Mesenteric fat pad (tissue), 1 donor: Measurements from ENCODE around the gene HMCN1. TPM values are rescaled to one million over a fixed set of nuclear protein-coding genes. Genes with fewer than 3 reads are reported as not detected.

Experiments used
- DNase-seq: peaks from one replicate; pipeline ENCODE4 v3.0.0-alpha.2; 2020; ENCODE audit warnings: low spot score
- total RNA-seq: library from RNA; stranded (reverse); fragmentation: NEBNext Ultra II Directional; extraction: Animal tissue kit (Norgen Biotek cat#: 25700); gene quantifications from one replicate; pipeline ENCODE4 v1.2.1, GENCODE V29; 2021
- donor health status: DM: yes; HTN: yes; CAD: no.

HMCN1 gene
- total RNA-seq, 1 donor from 2014 or later: 13.3 TPM

DNA sequence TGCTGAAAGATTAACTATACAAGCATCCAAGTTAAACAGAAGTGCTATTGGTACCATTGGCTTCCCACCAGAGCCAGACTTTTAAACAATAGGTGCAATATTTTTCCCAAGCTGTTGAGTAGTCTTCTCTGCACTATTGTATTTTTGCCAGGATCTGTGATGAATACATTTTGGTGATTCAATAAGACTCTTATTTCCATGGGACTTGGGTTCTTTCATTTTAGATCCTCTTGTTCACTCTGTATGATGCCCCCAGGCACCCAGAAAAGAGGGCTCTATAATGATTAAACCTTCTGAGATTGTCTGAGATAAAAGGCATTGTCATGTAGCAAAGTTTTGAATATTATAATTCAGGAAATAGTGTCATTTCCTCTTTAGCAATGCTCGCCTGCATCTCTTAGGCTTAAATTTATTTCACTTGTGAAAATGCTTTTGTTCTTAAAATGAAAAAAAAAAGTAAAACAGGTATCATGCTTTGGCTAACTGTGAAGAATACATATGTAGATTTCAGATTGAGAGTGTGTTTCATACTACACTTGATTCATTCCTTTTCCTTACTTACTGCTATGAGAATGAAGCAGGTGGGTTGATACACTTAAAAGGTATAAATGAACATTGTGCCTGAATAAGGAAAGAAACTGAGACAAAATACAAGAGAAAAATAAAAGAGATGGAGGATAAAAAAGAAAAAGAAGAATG lies 275.0 kb downstream of the HMCN1 start:
- no peak for DNase-seq

DNA sequence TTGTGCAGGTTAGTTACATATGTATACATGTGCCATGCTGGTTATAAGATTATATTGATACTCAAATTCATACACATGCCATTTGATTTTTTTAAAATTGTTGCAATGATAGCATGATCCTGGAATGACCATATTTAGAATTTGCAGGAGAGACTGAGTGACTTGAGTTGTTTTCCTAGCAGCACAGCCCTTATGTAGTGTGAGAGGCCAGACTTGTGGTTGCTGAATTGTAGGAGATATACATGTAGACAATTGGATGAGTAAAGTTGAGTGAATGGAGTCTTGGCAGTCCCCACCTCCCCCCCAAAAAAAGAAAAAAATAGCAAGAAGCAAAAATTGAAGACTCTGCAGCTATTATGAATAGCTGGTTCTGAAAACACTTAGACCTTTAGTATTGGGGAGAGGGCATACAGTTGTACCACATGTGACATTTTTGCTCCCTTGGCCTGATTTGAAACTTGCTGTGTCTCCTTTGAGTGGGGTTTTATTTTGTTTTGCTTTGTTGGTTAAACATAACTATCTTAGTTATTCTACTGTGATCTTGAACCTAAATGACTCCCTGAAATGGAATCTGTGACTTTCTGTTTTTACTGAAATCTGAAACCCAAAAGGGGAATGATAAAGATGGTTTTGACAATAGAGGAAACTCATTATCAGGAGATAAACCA lies 280.3 kb downstream of the HMCN1 start:
- no peak for DNase-seq

GRCh38 chr1:186016856-186017255 lies 282.7 kb downstream of the HMCN1 start:
- no peak for DNase-seq

DNA sequence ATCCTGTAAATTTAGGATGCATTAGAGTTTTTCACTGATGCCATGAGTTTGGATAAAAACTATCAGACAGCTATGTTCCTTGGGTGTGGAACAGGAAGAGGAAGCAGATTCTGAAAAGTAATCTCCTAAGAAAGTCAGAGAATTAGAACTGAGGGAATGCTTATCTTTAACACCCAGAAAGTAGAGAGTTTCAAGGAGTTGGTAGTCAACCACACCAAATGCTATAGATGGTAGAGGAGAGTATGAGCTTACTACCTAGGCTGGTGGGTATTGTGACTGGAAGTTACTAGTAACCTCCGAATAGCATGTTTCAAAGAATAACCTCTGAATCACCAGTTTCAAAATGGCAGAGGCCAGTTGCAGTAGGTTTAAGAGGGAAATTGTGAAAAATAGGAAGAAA lies 288.0 kb downstream of the HMCN1 start:
- no peak for DNase-seq

DNA sequence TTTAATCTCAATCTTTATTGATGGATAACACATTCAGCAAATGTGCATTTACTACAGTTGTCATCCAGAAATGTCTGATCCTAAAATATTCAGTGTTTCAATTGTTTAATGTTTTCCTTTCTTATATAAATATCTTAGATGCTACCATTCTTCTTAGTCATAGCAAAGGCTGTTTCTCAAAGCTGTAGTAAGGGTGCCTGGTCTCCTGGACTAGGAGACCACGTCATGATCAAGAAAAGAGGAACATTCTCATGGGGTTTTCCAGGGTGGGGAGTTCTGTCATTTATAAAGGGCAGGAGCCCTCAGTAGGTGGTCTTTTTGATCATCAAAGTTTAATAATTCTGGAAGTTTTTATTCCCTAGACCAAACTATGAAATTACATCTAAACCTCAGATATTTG lies 292.8 kb downstream of the HMCN1 start:
- DNase-seq: no peak

DNA sequence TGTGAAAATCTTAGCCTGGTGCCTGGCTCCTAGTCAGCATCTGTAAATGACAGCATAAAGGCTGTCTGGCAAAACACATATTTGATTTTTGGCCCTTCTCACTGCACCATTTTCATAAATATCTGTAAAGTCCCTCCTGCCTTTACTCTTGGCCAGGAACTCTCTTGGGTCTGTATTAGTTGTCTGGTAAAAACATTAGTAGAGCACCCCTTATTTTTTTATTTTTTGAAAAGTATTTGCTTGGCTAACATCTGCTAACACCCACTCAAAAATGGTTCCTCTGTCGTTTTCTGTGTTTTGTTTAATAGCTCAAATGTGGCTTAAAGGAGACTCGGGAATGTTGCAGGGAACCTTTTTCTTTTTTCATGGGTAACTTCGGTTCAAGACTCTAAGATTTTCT lies 293.4 kb downstream of the HMCN1 start:
- no peak for DNase-seq

DNA sequence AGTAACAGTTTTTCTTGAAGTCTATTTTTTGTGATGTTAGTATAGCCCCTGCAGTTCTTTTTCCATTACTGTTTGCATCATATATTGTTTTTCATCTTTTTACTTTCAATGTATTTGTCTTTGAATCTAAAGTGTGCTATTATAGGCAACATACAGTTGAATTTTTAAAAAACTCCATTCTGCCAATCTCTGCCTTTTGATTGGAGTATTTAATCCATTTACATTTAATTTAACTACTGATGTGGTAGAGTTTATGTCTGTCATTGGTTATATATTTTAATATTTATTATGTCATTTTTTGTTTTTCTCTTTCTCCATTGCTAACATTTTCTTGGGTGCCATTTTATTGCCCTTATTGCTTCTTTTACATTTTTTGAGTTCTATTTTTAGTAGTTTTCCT lies 296.3 kb downstream of the HMCN1 start:
- DNase-seq: no peak

GRCh38 chr1:186033847-186034271 lies 299.7 kb downstream of the HMCN1 start:
- DNase-seq: no peak

DNA sequence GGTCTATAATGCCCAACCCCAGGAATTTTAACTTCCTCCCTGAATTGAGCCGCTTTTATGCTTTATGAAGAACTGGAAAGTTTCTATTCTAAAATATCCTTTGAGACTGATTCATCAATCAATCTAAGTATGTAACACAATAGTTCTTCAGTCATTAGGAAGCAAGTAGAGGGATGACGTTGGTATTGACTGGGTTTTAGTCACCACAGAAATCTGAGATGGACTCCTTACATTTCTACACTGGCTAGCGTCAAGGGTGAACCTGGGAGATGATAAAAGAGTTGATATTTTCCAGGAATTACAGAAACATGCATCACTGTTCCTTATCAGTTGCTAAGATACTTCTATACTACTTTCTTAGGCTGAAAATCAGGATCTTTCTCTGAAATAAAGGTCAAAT lies 308.0 kb downstream of the HMCN1 start:
- no peak for DNase-seq

GRCh38 chr1:186043296-186043695 lies 309.1 kb downstream of the HMCN1 start:
- no peak for DNase-seq

GRCh38 chr1:186044079-186044685 lies 310.0 kb downstream of the HMCN1 start:
- no peak for DNase-seq

DNA sequence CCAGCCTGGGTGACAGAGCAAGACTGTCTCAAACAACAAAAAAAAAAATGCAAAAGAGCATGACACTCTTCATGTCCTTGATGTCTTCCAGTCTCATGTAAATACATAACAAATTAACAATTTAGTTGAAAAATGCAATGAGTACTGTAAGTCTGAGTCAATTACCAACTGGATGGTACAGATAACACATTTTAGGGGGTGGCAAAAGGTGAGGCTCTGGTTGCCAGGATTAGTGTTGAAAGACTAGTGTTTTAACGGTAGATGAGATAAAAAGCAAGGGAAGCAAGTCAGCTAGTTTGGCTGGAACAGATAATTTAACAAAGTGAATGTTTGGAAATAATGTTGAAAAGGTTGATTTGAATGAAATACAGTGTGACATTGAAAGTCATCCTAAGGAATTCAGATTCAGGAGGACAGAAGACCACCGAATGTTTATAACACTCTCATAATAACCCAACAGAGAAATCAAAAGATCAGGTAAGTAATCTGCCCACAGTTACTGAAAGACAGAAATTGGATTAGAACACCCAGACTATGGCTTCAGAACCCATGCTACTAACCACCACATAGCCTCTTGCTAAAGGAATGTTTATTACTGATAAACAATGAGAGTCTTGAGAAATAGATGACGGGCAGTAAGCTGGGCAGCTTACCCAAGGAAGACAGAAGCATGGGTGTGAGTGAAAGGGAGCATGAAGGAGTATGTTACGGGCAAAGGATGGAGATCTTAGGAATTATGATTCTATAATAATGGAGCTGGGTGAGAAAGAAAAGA lies 312.4 kb downstream of the HMCN1 start:
- no peak for DNase-seq

- DNase-seq: no peak
Observed at GRCh38 chr1:186050360-186050759, 316.2 kb downstream of the HMCN1 start.

GRCh38 chr1:186054003-186054402 lies 319.8 kb downstream of the HMCN1 start:
- no peak for DNase-seq

DNA sequence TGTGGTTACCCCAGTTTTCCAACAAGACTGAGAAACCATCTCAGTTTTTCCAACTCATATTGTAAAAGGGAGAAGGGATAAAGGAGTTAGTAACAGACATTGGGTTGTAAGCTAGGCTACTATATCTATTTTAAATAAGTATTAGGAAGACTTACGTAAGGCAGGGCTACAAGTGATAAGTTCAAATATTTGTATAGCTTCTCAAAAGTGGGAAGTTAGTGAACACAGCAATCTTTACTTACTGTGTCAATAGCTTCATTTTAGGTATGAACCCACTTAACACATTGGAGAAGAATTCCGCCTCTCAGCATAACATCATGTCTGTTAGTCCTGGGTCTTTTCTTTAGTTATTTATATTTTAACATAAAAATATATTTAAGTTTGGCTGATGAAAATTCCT lies 320.7 kb downstream of the HMCN1 start:
- no peak for DNase-seq

- no peak for DNase-seq
Observed at GRCh38 chr1:186055846-186056245, 321.7 kb downstream of the HMCN1 start.

DNA sequence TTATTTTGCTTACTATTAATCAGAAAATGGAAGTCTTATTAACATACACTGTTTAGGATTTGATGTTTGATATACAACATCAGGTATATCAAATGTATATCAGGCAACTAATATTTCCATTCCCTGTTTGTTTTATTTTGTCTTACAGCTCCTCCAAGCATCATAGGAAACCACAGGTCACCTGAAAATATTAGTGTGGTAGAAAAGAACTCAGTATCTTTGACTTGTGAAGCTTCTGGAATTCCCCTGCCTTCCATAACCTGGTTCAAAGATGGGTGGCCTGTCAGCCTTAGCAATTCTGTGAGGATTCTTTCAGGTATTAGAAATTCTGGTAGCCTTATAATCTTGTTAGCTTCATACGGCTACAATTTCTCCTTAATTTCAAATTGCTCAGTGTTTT lies 322.9 kb downstream of the HMCN1 start:
- no peak for DNase-seq

GRCh38 chr1:186059311-186059710 lies 325.1 kb downstream of the HMCN1 start:
- no peak for DNase-seq

DNA sequence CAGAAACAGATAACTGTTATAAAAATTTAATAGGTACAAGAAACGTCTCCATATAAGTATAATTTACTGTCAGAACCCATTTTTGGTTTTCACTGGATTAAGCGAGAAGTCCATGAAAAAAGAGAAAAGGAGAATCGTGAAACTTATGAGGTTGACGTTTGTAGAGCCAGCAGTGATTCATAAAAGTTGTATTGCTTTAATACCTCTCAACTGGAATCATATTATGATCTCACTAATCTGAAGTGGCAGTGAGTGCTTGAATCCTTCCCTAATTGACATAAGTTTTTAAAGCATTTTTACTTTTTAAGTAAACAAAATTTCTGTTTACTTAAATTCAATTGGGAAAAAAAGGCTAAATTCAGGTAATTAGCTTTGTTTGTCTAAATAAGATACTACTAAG lies 325.6 kb downstream of the HMCN1 start:
- no peak for DNase-seq

- DNase-seq: no peak
Observed at GRCh38 chr1:186060226-186060625, 326.0 kb downstream of the HMCN1 start.

- DNase-seq: no peak
Observed at GRCh38 chr1:186063091-186063657, 329.0 kb downstream of the HMCN1 start.

GRCh38 chr1:186066411-186066810 lies 332.2 kb downstream of the HMCN1 start:
- no peak for DNase-seq
